OCI-LY3 (cell line): Measurements from ENCODE around the gene FOXM1.

Experiments
- EZH2phosphoT487 ChIP-seq: fragments of 200-600 bp; shearing (Covaris generic); IDR thresholded peaks from 2 replicates; pipeline ENCODE4 v1.6.1; 2018; ENCODE audit warnings: antibody characterized with exemption, mixed run types, low read depth
- TF ChIP-seq, protein P1 (sequence below): fragments of 200-600, 300-600 bp; sonication (generic); IDR thresholded peaks from 2 replicates; pipeline ENCODE4 v1.5.1; 2014; ENCODE audit warnings: antibody characterized with exemption, low read length, low read depth

DNA sequence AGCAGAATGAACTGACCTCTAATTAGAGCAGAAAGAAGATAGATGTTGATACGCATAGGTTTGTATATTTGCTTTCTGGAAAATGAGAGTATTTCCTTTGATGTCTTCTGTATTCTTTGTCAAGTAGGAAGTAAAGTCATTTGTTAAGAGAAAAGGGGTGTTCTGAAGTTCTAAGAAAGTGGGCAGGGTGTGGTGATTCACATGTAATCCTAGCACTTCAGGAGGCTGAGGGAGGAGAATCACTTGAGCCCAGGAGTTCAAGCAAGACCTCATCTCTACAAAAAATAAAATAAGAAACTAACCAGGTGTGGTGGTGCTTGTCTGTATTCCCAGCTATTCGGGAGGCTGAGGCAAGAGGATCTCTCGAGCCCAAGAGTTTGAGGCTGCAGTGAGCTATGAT is 2.9 kb upstream of the FOXM1 start:
- TF ChIP-seq, protein P1, sequence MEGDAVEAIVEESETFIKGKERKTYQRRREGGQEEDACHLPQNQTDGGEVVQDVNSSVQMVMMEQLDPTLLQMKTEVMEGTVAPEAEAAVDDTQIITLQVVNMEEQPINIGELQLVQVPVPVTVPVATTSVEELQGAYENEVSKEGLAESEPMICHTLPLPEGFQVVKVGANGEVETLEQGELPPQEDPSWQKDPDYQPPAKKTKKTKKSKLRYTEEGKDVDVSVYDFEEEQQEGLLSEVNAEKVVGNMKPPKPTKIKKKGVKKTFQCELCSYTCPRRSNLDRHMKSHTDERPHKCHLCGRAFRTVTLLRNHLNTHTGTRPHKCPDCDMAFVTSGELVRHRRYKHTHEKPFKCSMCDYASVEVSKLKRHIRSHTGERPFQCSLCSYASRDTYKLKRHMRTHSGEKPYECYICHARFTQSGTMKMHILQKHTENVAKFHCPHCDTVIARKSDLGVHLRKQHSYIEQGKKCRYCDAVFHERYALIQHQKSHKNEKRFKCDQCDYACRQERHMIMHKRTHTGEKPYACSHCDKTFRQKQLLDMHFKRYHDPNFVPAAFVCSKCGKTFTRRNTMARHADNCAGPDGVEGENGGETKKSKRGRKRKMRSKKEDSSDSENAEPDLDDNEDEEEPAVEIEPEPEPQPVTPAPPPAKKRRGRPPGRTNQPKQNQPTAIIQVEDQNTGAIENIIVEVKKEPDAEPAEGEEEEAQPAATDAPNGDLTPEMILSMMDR, result no peak
- no peak for TF ChIP-seq EZH2phosphoT487
